Calu3 (cell line): ENCODE measurements around the gene ETV3L. TPM values are rescaled to one million over a fixed set of nuclear protein-coding genes. Genes with fewer than 3 reads are reported as not detected.

Source experiments
- BruUV-seq: library from RNA; stranded (reverse); fragments of 400-500 nt; replicated peaks from 2 replicates; lab custom pipeline; 2021; lab: Mats Ljungman, UMichigan
- CTCF ChIA-PET: fragments of 300-600 bp; sonication (Branson Sonifier 250); formaldehyde crosslinking; loops from one replicate; lab custom pipeline; 2022; ENCODE audit warnings: antibody characterized with exemption; lab: Charles Lee
- DNase-seq: peaks from one replicate; pipeline ENCODE4 v3.0.0; 2022
- H3K27ac Mint-ChIP-seq: one replicate; pipeline ENCODE4 v1.8.0; 2022; ENCODE audit warnings: mixed read lengths; ENCODE audit not compliant: unreplicated experiment
- H3K27me3 Mint-ChIP-seq: one replicate; pipeline ENCODE4 v1.8.0; 2022; ENCODE audit warnings: mixed read lengths; ENCODE audit not compliant: unreplicated experiment
- H3K36me3 Mint-ChIP-seq: one replicate; pipeline ENCODE4 v1.8.0; 2022; ENCODE audit warnings: mild to moderate bottlenecking, moderate library complexity, mixed read lengths; ENCODE audit not compliant: insufficient read depth, unreplicated experiment
- H3K4me1 Mint-ChIP-seq: one replicate; pipeline ENCODE4 v1.8.0; 2022; ENCODE audit warnings: mild to moderate bottlenecking, low read depth, mixed read lengths; ENCODE audit not compliant: unreplicated experiment
- H3K4me3 Mint-ChIP-seq: one replicate; pipeline ENCODE4 v1.8.0; 2022; ENCODE audit warnings: mild to moderate bottlenecking, low read depth, moderate library complexity, mixed read lengths; ENCODE audit not compliant: unreplicated experiment
- H3K9me3 Mint-ChIP-seq: one replicate; pipeline ENCODE4 v1.8.0; 2022; ENCODE audit warnings: low read depth, mixed read lengths; ENCODE audit not compliant: unreplicated experiment
- CTCF ChIP-seq: fragments of 200-600 bp; IDR thresholded peaks from one replicate; pipeline ENCODE4 v1.8.0; 2022; ENCODE audit warnings: antibody characterized with exemption; ENCODE audit not compliant: unreplicated experiment
- intact Hi-C: fragments of 100-400 bp; cut with micrococcal nuclease; formaldehyde crosslinking; loops from one replicate; pipeline ENCODE4 v1.10.0; 2022; ENCODE audit not compliant: unreplicated experiment
- total RNA-seq: library from RNA; stranded (reverse); gene quantifications from 2 replicates; pipeline ENCODE4 v1.2.3, GENCODE V29; 2022

Gene ETV3L
- total RNA-seq, 1 experiment from 2014 or later, result not detected

GRCh38 chr1:157081707-157082106, 17.9 kb downstream of the ETV3L start:
- BruUV-seq, result no TSS peak
- H3K4me1 Mint-ChIP-seq, result no peaks in the 10 kb centered on the region
- intact Hi-C loops, result loop anchor here (10.0 kb wide), 1 partner anchor 403 kb away; no protein-coding TSS in a partner anchor
- no peak overlapping the region for H3K27ac Mint-ChIP-seq
- DNase-seq, result no peak
- CTCF ChIA-PET, result interaction anchor here (0.7 kb wide), 1 partner anchor 46 kb away, joined by 3 read pairs; no protein-coding TSS in a partner anchor
- no peak overlapping the region for H3K4me3 Mint-ChIP-seq
- no peak for TF ChIP-seq CTCF
- H3K27me3 Mint-ChIP-seq, result peaks cover 71% of the 10 kb centered on the region
- no peaks in the 10 kb centered on the region for H3K36me3 Mint-ChIP-seq
- no peaks in the 10 kb centered on the region for H3K9me3 Mint-ChIP-seq

GRCh38 chr1:157080714-157081113, 18.9 kb downstream of the ETV3L start:
- H3K4me1 Mint-ChIP-seq, result no peaks in the 10 kb centered on the region
- no peak overlapping the region for H3K27ac Mint-ChIP-seq
- intact Hi-C loops, result loop anchor here (10.0 kb wide), 1 partner anchor 404 kb away; no protein-coding TSS in a partner anchor
- no peak for DNase-seq
- no peaks in the 10 kb centered on the region for H3K36me3 Mint-ChIP-seq
- CTCF ChIA-PET, result interaction anchor here (0.7 to 1.2 kb wide), 2 partner anchors 9 to 75 kb away, joined by 3 read pairs; no protein-coding TSS in a partner anchor
- no peak overlapping the region for H3K4me3 Mint-ChIP-seq
- H3K9me3 Mint-ChIP-seq, result no peaks in the 10 kb centered on the region
- BruUV-seq, result no TSS peak
- TF ChIP-seq CTCF, result no peak
- peaks cover 74% of the 10 kb centered on the region for H3K27me3 Mint-ChIP-seq

- H3K36me3 Mint-ChIP-seq, result no peaks in the 10 kb centered on the region
Observed at GRCh38 chr1:157077394-157077793, 22.2 kb downstream of the ETV3L start.

GRCh38 chr1:157073944-157074685, 25.5 kb downstream of the ETV3L start:
- intact Hi-C loops, result no loop called here
- BruUV-seq, result no TSS peak
- H3K27ac Mint-ChIP-seq, result no peak overlapping the region
- CTCF ChIA-PET, result interaction anchor here (0.8 to 1.6 kb wide), 7 partner anchors 14 to 307 kb away, joined by 3 to 10 read pairs (median 4); partner anchors contain the start of gene PRCC
- H3K4me3 Mint-ChIP-seq, result peak overlapping the region; percentile 42
- peak; percentile 64 for DNase-seq
- peak; percentile 56 for TF ChIP-seq CTCF
- no peaks in the 10 kb centered on the region for H3K4me1 Mint-ChIP-seq
- peaks cover 37% of the 10 kb centered on the region for H3K27me3 Mint-ChIP-seq
- H3K9me3 Mint-ChIP-seq, result no peaks in the 10 kb centered on the region
- H3K36me3 Mint-ChIP-seq, result no peaks in the 10 kb centered on the region

More at GRCh38 chr1:157077394-157077793, 22.2 kb downstream of the ETV3L start:
- no peak overlapping the region for H3K27ac Mint-ChIP-seq
- H3K4me3 Mint-ChIP-seq, result no peak overlapping the region
- no peaks in the 10 kb centered on the region for H3K9me3 Mint-ChIP-seq
- no TSS peak for BruUV-seq
- intact Hi-C loops, result no loop called here
- peaks cover 64% of the 10 kb centered on the region for H3K27me3 Mint-ChIP-seq
- DNase-seq, result no peak
- CTCF ChIA-PET, result no interaction called here
- TF ChIP-seq CTCF, result no peak
- no peaks in the 10 kb centered on the region for H3K4me1 Mint-ChIP-seq
